Bronchial epithelial cell (primary cell): ENCODE data around the gene FOXA3. TPM values are rescaled to one million over a fixed set of nuclear protein-coding genes. Genes with fewer than 3 reads are reported as not detected.

Experiments
- DNase-seq: peaks from one replicate; pipeline ENCODE4 v3.0.0-alpha.2; 2010; ENCODE audit warnings: low read depth
- FAIRE-seq: peaks from 2 replicates; lab custom pipeline; 2011; peaks lifted over from hg19 to GRCh38; lab: Jason Lieb, UNC
- H3K27me3 ChIP-seq: 2 replicates; pipeline ENCODE4 v1.5.1; 2011; ENCODE audit warnings: low read length; ENCODE audit not compliant: control insufficient read depth, insufficient read depth
- H3K36me3 ChIP-seq: 2 replicates; pipeline ENCODE4 v1.5.1; 2011; ENCODE audit warnings: low read length; ENCODE audit not compliant: control insufficient read depth, insufficient read depth
- H3K4me3 ChIP-seq: 2 replicates; pipeline ENCODE4 v1.5.1; 2011; ENCODE audit warnings: mild to moderate bottlenecking, low read depth, low read length, control low read depth
- total RNA-seq: library from RNA; depleted of rRNA; stranded (reverse); fragments of >200 nt; gene quantifications from 2 replicates; pipeline ENCODE4 v1.2.1, GENCODE V29; 2014
- TF ChIP-seq, protein P1 (sequence below): IDR thresholded peaks from 2 replicates; pipeline ENCODE4 v1.5.1; 2011; ENCODE audit warnings: mild to moderate bottlenecking, moderate library complexity, low read length, control low read depth, inconsistent platforms; ENCODE audit not compliant: insufficient read depth, severe bottlenecking

FOXA3 gene
- total RNA-seq, 1 donor from 2014 or later: not detected

DNA sequence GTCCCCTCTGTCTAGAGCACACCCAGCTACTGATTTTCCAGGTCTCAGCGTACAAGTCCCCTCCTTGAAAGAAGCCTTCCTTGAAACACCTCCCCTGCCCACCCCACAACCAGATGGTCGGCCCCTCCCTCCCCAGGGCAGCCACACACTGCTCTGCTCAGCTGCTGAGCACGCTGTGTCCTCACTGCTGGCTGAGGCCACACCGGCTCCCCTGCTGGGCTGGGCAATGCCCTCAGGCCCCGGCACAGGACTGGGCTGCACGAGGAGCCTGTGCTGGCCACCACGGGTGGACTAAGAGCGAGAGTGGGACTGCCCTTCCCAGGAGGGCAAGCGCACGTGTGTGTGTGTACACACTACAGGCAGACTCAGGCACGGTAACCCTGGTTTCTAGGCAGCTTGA lies 37.2 kb upstream of the FOXA3 start:
- Histone ChIP-seq H3K36me3 (peaks cover 62% of the 10 kb centered on the region), H3K27me3 (no peaks in the 10 kb centered on the region), H3K4me3 (no peak overlapping the region)
- FAIRE-seq: no peak
- TF ChIP-seq, protein P1, sequence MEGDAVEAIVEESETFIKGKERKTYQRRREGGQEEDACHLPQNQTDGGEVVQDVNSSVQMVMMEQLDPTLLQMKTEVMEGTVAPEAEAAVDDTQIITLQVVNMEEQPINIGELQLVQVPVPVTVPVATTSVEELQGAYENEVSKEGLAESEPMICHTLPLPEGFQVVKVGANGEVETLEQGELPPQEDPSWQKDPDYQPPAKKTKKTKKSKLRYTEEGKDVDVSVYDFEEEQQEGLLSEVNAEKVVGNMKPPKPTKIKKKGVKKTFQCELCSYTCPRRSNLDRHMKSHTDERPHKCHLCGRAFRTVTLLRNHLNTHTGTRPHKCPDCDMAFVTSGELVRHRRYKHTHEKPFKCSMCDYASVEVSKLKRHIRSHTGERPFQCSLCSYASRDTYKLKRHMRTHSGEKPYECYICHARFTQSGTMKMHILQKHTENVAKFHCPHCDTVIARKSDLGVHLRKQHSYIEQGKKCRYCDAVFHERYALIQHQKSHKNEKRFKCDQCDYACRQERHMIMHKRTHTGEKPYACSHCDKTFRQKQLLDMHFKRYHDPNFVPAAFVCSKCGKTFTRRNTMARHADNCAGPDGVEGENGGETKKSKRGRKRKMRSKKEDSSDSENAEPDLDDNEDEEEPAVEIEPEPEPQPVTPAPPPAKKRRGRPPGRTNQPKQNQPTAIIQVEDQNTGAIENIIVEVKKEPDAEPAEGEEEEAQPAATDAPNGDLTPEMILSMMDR: no peak
- no peak for DNase-seq

DNA sequence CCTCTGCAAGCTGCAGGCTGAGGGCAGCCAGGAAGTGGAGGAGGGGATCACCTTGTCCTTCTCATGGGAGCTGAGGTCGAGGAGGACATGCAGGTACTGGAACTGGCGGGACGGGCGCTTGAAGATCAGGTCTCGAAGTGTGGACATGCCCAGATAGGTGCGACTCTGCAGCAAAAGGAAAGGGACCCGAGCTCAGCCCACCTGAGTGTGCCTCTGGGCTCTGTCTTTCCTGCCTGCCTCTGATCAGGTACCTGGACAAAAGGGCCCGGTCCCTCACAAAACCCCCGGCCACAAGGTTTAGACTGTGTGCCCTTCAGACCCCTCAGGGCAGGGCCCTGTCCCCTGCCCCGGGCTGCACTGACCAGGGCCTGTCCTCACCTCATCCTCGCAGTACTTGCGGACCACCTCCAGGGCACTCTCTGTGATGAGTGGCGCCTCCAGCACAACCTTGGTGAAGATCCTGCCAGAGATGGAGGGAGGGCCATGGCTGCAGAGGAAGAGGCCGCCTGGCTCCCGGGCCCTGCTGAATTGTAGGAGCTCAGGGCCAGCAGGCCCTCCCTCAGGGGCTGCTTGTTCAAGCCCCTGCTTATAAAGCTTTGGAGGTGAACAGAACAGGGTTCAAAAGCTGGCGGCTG lies 36.5 kb upstream of the FOXA3 start:
- H3K27me3 ChIP-seq: no peaks in the 10 kb centered on the region
- FAIRE-seq (no peak), DNase-seq (no peak)
- peaks cover 66% of the 10 kb centered on the region for H3K36me3 ChIP-seq
- TF ChIP-seq, protein P1: no peak
- no peak overlapping the region for H3K4me3 ChIP-seq

DNA sequence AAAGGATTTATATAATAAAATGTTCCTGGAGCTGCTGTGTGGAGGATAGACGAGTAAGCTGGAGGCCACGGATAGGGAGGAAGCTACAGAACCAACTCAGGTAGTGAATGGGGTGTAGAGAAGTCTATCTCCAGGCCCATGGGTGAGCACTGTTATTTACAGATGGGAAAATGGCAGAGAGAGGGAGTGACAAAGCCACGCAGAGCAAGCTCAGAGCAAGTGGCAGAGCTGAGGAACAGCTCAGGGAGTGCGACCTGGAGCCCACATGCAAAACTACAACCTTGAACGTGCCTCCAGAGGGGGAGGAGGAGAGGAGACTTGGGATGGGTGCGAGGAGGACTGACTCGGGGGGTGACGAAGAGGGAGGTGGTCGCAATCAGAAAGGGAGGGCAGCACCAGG lies 35.6 kb upstream of the FOXA3 start:
- peaks cover 62% of the 10 kb centered on the region for H3K36me3 ChIP-seq
- FAIRE-seq (no peak), DNase-seq (no peak)

DNA sequence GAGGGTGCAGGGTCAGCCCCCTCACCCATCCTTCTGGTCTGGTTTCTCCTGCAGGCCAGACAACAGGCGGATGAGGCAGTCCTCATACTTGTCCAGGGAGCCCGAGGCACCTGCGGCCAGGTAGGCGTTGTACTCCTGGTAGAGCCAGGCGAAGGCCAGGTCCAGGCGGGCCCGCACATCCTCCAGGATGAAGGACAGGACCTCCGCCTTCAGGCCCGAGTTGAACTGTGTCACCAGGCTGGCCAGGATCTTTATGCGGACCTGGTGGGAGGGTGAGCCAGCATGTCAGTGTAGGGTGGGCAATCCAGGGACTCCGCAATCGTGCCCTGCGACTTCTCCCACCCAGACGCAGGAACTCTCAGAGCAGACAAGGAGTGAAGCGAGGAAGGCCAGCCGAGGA lies 35.2 kb upstream of the FOXA3 start:
- DNase-seq (no peak), FAIRE-seq (no peak)
- peaks cover 58% of the 10 kb centered on the region for H3K36me3 ChIP-seq
- TF ChIP-seq, protein P1: no peak
- no peaks in the 10 kb centered on the region for H3K27me3 ChIP-seq
- H3K4me3 ChIP-seq: no peak overlapping the region

More for the DNA sequence above, 35.6 kb upstream of the FOXA3 start:
- H3K4me3 ChIP-seq: no peak overlapping the region
- no peaks in the 10 kb centered on the region for H3K27me3 ChIP-seq
- TF ChIP-seq, protein P1: no peak

DNA sequence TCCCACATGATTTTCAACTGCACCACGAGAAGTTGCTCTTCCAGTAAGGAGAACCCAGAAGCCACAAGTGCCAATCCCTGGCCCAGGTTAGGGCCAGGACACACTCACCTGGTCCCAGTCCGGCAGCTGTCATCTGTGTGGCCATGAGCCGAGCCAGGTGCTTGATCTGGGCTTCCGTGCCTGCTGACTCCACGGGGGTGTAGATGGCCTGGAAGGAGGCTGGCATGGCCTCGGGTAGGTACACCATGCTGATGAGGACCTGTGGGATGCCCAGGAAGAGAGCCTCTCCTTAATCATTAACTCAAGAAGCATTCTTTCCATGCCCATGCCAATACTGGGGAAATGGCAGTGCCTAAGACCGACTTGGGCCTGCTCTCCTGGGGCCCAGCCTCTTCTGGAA lies 29.2 kb upstream of the FOXA3 start:
- no peaks in the 10 kb centered on the region for H3K27me3 ChIP-seq
- no peak overlapping the region for H3K4me3 ChIP-seq
- no peak for DNase-seq
- peaks cover 34% of the 10 kb centered on the region for H3K36me3 ChIP-seq
- FAIRE-seq: no peak
- TF ChIP-seq, protein P1: no peak

DNA sequence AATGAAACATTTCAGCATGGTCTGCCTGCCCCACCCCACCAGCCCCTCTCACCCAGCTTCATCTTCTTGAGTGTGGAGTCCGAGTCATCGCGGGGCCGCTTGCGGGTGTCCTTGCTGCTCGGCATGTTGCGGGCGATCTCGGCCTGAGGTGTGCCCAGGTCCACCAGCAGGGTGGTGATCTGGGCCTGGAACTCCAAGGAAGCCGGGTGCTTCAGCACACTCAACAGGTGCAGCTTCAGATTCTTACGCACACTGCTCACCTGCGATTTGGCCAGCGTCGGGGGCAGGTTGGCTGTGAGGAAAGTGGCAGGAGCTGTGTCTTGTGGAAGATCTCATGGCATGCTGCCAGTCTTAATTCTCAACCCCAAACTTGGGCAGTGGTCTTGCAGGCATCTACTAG lies 21.9 kb upstream of the FOXA3 start:
- Histone ChIP-seq H3K36me3 (peaks cover 22% of the 10 kb centered on the region), H3K4me3 (no peak overlapping the region), H3K27me3 (no peaks in the 10 kb centered on the region)
- TF ChIP-seq, protein P1: no peak
- no peak for DNase-seq
- FAIRE-seq: no peak
